Mesenchymal stem cell (in vitro differentiated cells and primary cell): ENCODE results near the gene PRKAG2.

Source experiments
- DNase-seq: peaks from one replicate; pipeline ENCODE4 v3.0.0-alpha.2; 2013
- H2AFZ ChIP-seq: one replicate; pipeline ENCODE4 v1.6.1; 2013; ENCODE audit warnings: low read depth, mild to moderate bottlenecking, control low read depth, inconsistent platforms, low read length, moderate library complexity
- H2AK5ac ChIP-seq: 2 replicates; pipeline ENCODE4 v1.6.1; 2013; ENCODE audit warnings: low read length, moderate library complexity, mild to moderate bottlenecking, inconsistent platforms; ENCODE audit not compliant: severe bottlenecking
- H2BK120ac ChIP-seq: one replicate; pipeline ENCODE4 v1.6.1; 2013; ENCODE audit warnings: low read depth, mild to moderate bottlenecking, inconsistent platforms, low read length, moderate library complexity
- H2BK12ac ChIP-seq, 2 experiments: one replicate each; pipeline ENCODE4 v1.6.1; 2013; ENCODE audit warnings: inconsistent platforms in 2 of 2, low read length in 2 of 2, mild to moderate bottlenecking in 2 of 2, moderate library complexity in 2 of 2, control low read depth in 1 of 2
- H2BK15ac ChIP-seq: one replicate; pipeline ENCODE4 v1.6.1; 2013; ENCODE audit warnings: mild to moderate bottlenecking, low read depth, inconsistent platforms; ENCODE audit not compliant: poor library complexity, severe bottlenecking
- H2BK5ac ChIP-seq: 2 replicates; pipeline ENCODE4 v1.6.1; 2013; ENCODE audit warnings: low read depth, mild to moderate bottlenecking, low read length, control low read depth, inconsistent platforms; ENCODE audit not compliant: poor library complexity, severe bottlenecking
- H3K14ac ChIP-seq, 2 experiments: one replicate each; pipeline ENCODE4 v1.6.1; 2013; ENCODE audit warnings: inconsistent platforms in 2 of 2, low read length in 2 of 2, control low read depth in 1 of 2, mild to moderate bottlenecking in 1 of 2, moderate library complexity in 1 of 2
- H3K18ac ChIP-seq, 2 experiments: one replicate each; pipeline ENCODE4 v1.6.1; 2013; ENCODE audit warnings: inconsistent platforms in 2 of 2, low read length in 2 of 2, control low read depth in 1 of 2, low read depth in 1 of 2, mild to moderate bottlenecking in 1 of 2
- H3K23ac ChIP-seq, 2 experiments: one replicate each; pipeline ENCODE4 v1.6.1; 2013; ENCODE audit warnings: inconsistent platforms in 2 of 2, low read length in 2 of 2, mild to moderate bottlenecking in 2 of 2, moderate library complexity in 2 of 2, control low read depth in 1 of 2
- H3K27ac ChIP-seq: 2 replicates; pipeline ENCODE4 v1.5.1; 2013; ENCODE audit warnings: mild to moderate bottlenecking, moderate library complexity, low read length, control low read depth, inconsistent platforms; ENCODE audit not compliant: poor library complexity, severe bottlenecking
- H3K27me3 ChIP-seq, 2 experiments: 2 replicates each; pipeline versions ENCODE4 v1.6.1 to v1.7.0; 2013; ENCODE audit warnings: low read length in 2 of 2, mild to moderate bottlenecking in 2 of 2, moderate library complexity in 2 of 2, control low read depth in 1 of 2, inconsistent platforms in 1 of 2; ENCODE audit not compliant: control insufficient read depth in 1 of 2, insufficient read depth in 1 of 2
- H3K36me3 ChIP-seq, 2 experiments: 2 replicates each; pipeline versions ENCODE4 v1.6.1 to v1.7.0; 2013; ENCODE audit warnings: low read length in 2 of 2, control low read depth in 1 of 2, inconsistent platforms in 1 of 2, low read depth in 1 of 2, mild to moderate bottlenecking in 1 of 2; ENCODE audit not compliant: insufficient read depth in 2 of 2, control insufficient read depth in 1 of 2
- H3K4ac ChIP-seq, 2 experiments: one replicate each; pipeline ENCODE4 v1.6.1; 2013; ENCODE audit warnings: inconsistent platforms in 2 of 2, low read length in 2 of 2, mild to moderate bottlenecking in 2 of 2, moderate library complexity in 2 of 2, control low read depth in 1 of 2, low read depth in 1 of 2
- H3K4me1 ChIP-seq: 2 replicates; pipeline ENCODE4 v1.6.1; 2013; ENCODE audit warnings: low read depth, low read length, control low read depth; ENCODE audit not compliant: control insufficient read depth, insufficient read depth
- H3K4me2 ChIP-seq: 2 replicates; pipeline ENCODE4 v1.6.1; 2013; ENCODE audit warnings: low read length, mild to moderate bottlenecking, inconsistent platforms; ENCODE audit not compliant: poor library complexity, severe bottlenecking
- H3K4me3 ChIP-seq, 2 experiments: 2 replicates each; pipeline versions ENCODE4 v1.5.1 to v1.7.0; 2013; ENCODE audit warnings: low read length in 2 of 2, mild to moderate bottlenecking in 2 of 2, control low read depth in 1 of 2, low read depth in 1 of 2; ENCODE audit not compliant: insufficient read depth in 1 of 2
- H3K79me1 ChIP-seq: replicated peaks from 2 replicates; pipeline ENCODE4 v1.6.1; 2013; ENCODE audit warnings: mild to moderate bottlenecking, control low read depth, low read length, inconsistent platforms; ENCODE audit not compliant: poor library complexity, severe bottlenecking
- H3K9ac ChIP-seq: 2 replicates; pipeline ENCODE4 v1.7.0; 2013; ENCODE audit warnings: mild to moderate bottlenecking, low read length, moderate library complexity
- H3K9me3 ChIP-seq: 2 replicates; pipeline ENCODE4 v1.7.0; 2013; ENCODE audit warnings: mild to moderate bottlenecking, low read length; ENCODE audit not compliant: control insufficient read depth
- H4K8ac ChIP-seq: one replicate; pipeline ENCODE4 v1.6.1; 2013; ENCODE audit warnings: inconsistent platforms, mild to moderate bottlenecking, low read length, moderate library complexity
- H4K91ac ChIP-seq: one replicate; pipeline ENCODE4 v1.6.1; 2013; ENCODE audit warnings: mild to moderate bottlenecking, low read length, inconsistent platforms
- WGBS: methylation state at CpG from one replicate; pipeline ENCODE4 v1.1.7; 2013; ENCODE audit warnings: mixed read lengths; 5-methylcytosine and 5-hydroxymethylcytosine counted together

The PRKAG2 gene

GRCh38 chr7:151558575-151558974, 318.3 kb downstream of the PRKAG2 start:
- Histone ChIP-seq H3K27me3 (no peaks in the 10 kb centered on the region), H3K23ac (no peak overlapping the region), H2AFZ (no peak overlapping the region), H3K36me3 (peaks cover 25 to 65% of the 10 kb centered on the region in 2 experiments), H3K9ac (no peak overlapping the region), H3K4me3 (no peak overlapping the region), H3K79me1 (peaks cover 4% of the 10 kb centered on the region), H3K14ac (no peak overlapping the region), H3K9me3 (no peaks in the 10 kb centered on the region), H2AK5ac (peak overlapping the region; percentile 75), H3K4ac (no peak overlapping the region), H2BK15ac (no peak overlapping the region), H2BK12ac (no peak overlapping the region), H3K4me1 (peaks cover 5% of the 10 kb centered on the region), H3K4me2 (peak overlapping the region; percentile 37), H2BK120ac (no peak overlapping the region), H4K91ac (no peak overlapping the region), H3K27ac (peak overlapping the region; percentile 84), H4K8ac (no peak overlapping the region), H2BK5ac (peak overlapping the region; percentile 62), H3K18ac (no peak overlapping the region)
- peak; percentile 56 for DNase-seq
- 65% methylated on average over 5 of the region's 6 CpGs for WGBS

- Histone ChIP-seq H3K4ac (no peak overlapping the region), H3K9me3 (no peaks in the 10 kb centered on the region), H2BK15ac (no peak overlapping the region), H2BK120ac (no peak overlapping the region), H3K27me3 (peaks cover 0 to 3% of the 10 kb centered on the region in 2 experiments), H3K23ac (no peak overlapping the region), H2AK5ac (no peak overlapping the region), H3K4me1 (peaks cover 13% of the 10 kb centered on the region), H2BK12ac (no peak overlapping the region), H3K4me3 (no peak overlapping the region), H2BK5ac (no peak overlapping the region), H3K27ac (no peak overlapping the region), H3K18ac (no peak overlapping the region), H4K91ac (no peak overlapping the region), H3K4me2 (no peak overlapping the region), H2AFZ (no peak overlapping the region), H3K36me3 (peaks cover 25 to 57% of the 10 kb centered on the region in 2 experiments), H3K14ac (no peak overlapping the region), H4K8ac (no peak overlapping the region), H3K79me1 (peaks cover 3% of the 10 kb centered on the region), H3K9ac (no peak overlapping the region)
- 97% methylated on average over 9 of the region's 12 CpGs for WGBS
- DNase-seq: no peak
Measured at GRCh38 chr7:151556592-151556991, 320.3 kb downstream of the PRKAG2 start.

GRCh38 chr7:151553356-151553755, 323.6 kb downstream of the PRKAG2 start:
- no peak overlapping the region for H2BK5ac ChIP-seq

GRCh38 chr7:151552352-151553028, 324.4 kb downstream of the PRKAG2 start:
- Histone ChIP-seq H3K27me3 (peaks cover 0 to 16% of the 10 kb centered on the region in 2 experiments), H3K14ac (no peak overlapping the region), H2BK15ac (no peak overlapping the region), H3K9me3 (no peaks in the 10 kb centered on the region), H3K9ac (no peak overlapping the region), H2BK120ac (no peak overlapping the region), H3K36me3 (peaks cover 9 to 20% of the 10 kb centered on the region in 2 experiments), H3K23ac (no peak overlapping the region), H4K8ac (no peak overlapping the region), H2AFZ (no peak overlapping the region), H3K27ac (no peak overlapping the region), H2BK12ac (peak overlapping the region in 1 of 2 experiments; percentile 18), H3K4me3 (no peak overlapping the region), H3K4ac (no peak overlapping the region), H3K4me1 (peaks cover 15% of the 10 kb centered on the region), H2BK5ac (no peak overlapping the region), H4K91ac (no peak overlapping the region), H2AK5ac (no peak overlapping the region), H3K79me1 (peaks cover 3% of the 10 kb centered on the region), H3K18ac (peak overlapping the region in 1 of 2 experiments; percentile 15), H3K4me2 (no peak overlapping the region)
- DNase-seq: no peak
- WGBS: 84% methylated on average over 10 of the region's 10 CpGs

More at GRCh38 chr7:151553356-151553755, 323.6 kb downstream of the PRKAG2 start:
- Histone ChIP-seq H3K4me1 (peaks cover 18% of the 10 kb centered on the region), H3K79me1 (peaks cover 3% of the 10 kb centered on the region), H3K23ac (no peak overlapping the region), H3K9me3 (no peaks in the 10 kb centered on the region), H2AK5ac (peak overlapping the region; percentile 9), H3K27me3 (peaks cover 0 to 8% of the 10 kb centered on the region in 2 experiments), H3K4me3 (no peak overlapping the region), H2BK120ac (no peak overlapping the region), H3K4ac (no peak overlapping the region), H3K4me2 (no peak overlapping the region), H3K18ac (no peak overlapping the region), H3K27ac (no peak overlapping the region), H3K9ac (no peak overlapping the region), H2BK12ac (no peak overlapping the region), H2AFZ (no peak overlapping the region), H2BK15ac (no peak overlapping the region), H3K14ac (no peak overlapping the region), H4K91ac (no peak overlapping the region), H3K36me3 (peaks cover 9 to 26% of the 10 kb centered on the region in 2 experiments), H4K8ac (no peak overlapping the region)
- 83% methylated on average over 15 of the region's 15 CpGs for WGBS
- DNase-seq: no peak
